22Rv1 (cell line): Measurements from ENCODE around the gene XPC.

Experiments
- ZFX ChIP-seq: fragments of 450-650 bp; IDR thresholded peaks from 2 replicates; pipeline ENCODE4 v1.6.1; 2017; ENCODE audit warnings: antibody characterized with exemption, borderline replicate concordance
- TF ChIP-seq, protein P1 (sequence below): fragments of 450-650 bp; IDR thresholded peaks from 2 replicates; pipeline ENCODE4 v1.5.1; 2017; ENCODE audit warnings: mild to moderate bottlenecking

DNA sequence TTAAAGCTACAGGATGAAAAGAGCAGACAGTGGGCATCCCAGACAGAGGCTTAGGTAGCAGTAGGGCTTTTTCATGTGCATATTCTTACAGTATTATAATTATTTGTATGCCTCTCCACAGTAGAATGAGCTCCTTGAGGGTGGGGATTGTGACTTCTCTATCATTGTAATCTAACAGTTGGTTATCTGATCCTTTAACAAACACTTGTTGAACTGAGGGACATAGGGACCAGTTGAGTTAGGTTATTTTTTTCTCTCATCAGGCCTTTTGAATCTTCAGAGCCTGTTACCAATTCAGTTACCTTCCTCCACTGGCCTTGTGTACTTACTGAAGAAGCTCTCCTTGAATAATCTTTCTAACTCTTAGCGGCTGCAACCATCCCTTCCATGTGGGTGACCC, 1.4 kb upstream of the XPC start:
- TF ChIP-seq, protein P1, sequence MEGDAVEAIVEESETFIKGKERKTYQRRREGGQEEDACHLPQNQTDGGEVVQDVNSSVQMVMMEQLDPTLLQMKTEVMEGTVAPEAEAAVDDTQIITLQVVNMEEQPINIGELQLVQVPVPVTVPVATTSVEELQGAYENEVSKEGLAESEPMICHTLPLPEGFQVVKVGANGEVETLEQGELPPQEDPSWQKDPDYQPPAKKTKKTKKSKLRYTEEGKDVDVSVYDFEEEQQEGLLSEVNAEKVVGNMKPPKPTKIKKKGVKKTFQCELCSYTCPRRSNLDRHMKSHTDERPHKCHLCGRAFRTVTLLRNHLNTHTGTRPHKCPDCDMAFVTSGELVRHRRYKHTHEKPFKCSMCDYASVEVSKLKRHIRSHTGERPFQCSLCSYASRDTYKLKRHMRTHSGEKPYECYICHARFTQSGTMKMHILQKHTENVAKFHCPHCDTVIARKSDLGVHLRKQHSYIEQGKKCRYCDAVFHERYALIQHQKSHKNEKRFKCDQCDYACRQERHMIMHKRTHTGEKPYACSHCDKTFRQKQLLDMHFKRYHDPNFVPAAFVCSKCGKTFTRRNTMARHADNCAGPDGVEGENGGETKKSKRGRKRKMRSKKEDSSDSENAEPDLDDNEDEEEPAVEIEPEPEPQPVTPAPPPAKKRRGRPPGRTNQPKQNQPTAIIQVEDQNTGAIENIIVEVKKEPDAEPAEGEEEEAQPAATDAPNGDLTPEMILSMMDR = no peak
- no peak for TF ChIP-seq ZFX
